Endothelial cell of umbilical vein (primary cell): Measurements from ENCODE around the gene RAMAC. TPM values are rescaled to one million over a fixed set of nuclear protein-coding genes. Genes with fewer than 3 reads are reported as not detected.

ENCODE experiments used
- BruUV-seq: library from RNA; stranded (reverse); fragments of 400-500 nt; replicated peaks from 2 replicates; lab custom pipeline; 2021; lab: Mats Ljungman, UMichigan
- CTCF ChIA-PET: fragments of 300-600, 350-600 bp; sonication (Branson Sonifier 250); formaldehyde crosslinking; loops from one replicate; lab custom pipeline; 2021; ENCODE audit warnings: antibody characterized with exemption, inconsistent platforms; lab: Charles Lee
- POLR2A ChIA-PET: fragments of 300-600, 350-600 bp; sonication (Branson Sonifier 250); formaldehyde crosslinking; loops from one replicate; lab custom pipeline; 2021; ENCODE audit warnings: antibody characterized with exemption, inconsistent platforms; lab: Charles Lee
- DNase-seq: peaks from one replicate; pipeline ENCODE4 v3.0.0-alpha.2; 2011; ENCODE audit warnings: low read depth, low spot score
- FAIRE-seq: peaks from 2 replicates; lab custom pipeline; 2011; peaks lifted over from hg19 to GRCh38; lab: Jason Lieb, UNC
- H2AFZ ChIP-seq: 2 replicates; pipeline ENCODE4 v1.6.0; 2012; ENCODE audit warnings: low read depth, low read length, control low read depth, inconsistent platforms
- H3K27ac ChIP-seq: 2 replicates; pipeline ENCODE4 v1.5.1; 2011; ENCODE audit warnings: low read depth, mild to moderate bottlenecking, control low read depth, low read length, moderate library complexity; ENCODE audit not compliant: insufficient read depth
- H3K27me3 ChIP-seq, 2 experiments: 2 replicates each; pipeline versions ENCODE4 v1.6.0 to v1.6.1; 2011; ENCODE audit warnings: low read length in 2 of 2, mixed read lengths in 1 of 2; ENCODE audit not compliant: control insufficient read depth in 2 of 2, insufficient read depth in 2 of 2
- H3K36me3 ChIP-seq, 2 experiments: 2 replicates in 1 of 2; 3 replicates in 1 of 2; pipeline ENCODE4 v1.5.1; 2011; ENCODE audit warnings: low read length in 2 of 2, mild to moderate bottlenecking in 1 of 2, moderate library complexity in 1 of 2; ENCODE audit not compliant: control insufficient read depth in 2 of 2, insufficient read depth in 2 of 2; ENCODE audit errors: extremely low read depth in 1 of 2
- H3K4me1 ChIP-seq: 3 replicates; pipeline ENCODE4 v1.5.1; 2011; ENCODE audit warnings: mild to moderate bottlenecking, low read length; ENCODE audit not compliant: control insufficient read depth, insufficient read depth; ENCODE audit errors: extremely low read depth
- H3K4me2 ChIP-seq: 2 replicates; pipeline ENCODE4 v1.6.1; 2011; ENCODE audit warnings: low read length, control low read depth, mixed read lengths; ENCODE audit not compliant: insufficient read depth
- H3K4me3 ChIP-seq, 3 experiments: fragments of 200-600 bp in 1 of 3; sonication (generic), shearing (Covaris generic) in 1 of 3; replicated peaks in 1 of 3; 2 replicates each; pipeline ENCODE4 v1.5.1; 2011 to 2016; ENCODE audit warnings: control low read depth in 3 of 3, low read length in 3 of 3, mild to moderate bottlenecking in 2 of 3, inconsistent platforms in 1 of 3, low read depth in 1 of 3, moderate library complexity in 1 of 3; ENCODE audit not compliant: insufficient read depth in 1 of 3
- H3K79me2 ChIP-seq: 2 replicates; pipeline ENCODE4 v1.6.0; 2012; ENCODE audit warnings: low read length, inconsistent platforms; ENCODE audit not compliant: control insufficient read depth, insufficient read depth
- H3K9ac ChIP-seq: replicated peaks from 2 replicates; pipeline ENCODE3; 2011; ENCODE audit warnings: low read length, control low read depth; ENCODE audit not compliant: insufficient read depth; ENCODE audit errors: extremely low read depth
- H3K9me1 ChIP-seq: replicated peaks from 3 replicates; pipeline ENCODE4 v1.6.0; 2011; ENCODE audit warnings: mild to moderate bottlenecking, low read length; ENCODE audit not compliant: control insufficient read depth, insufficient read depth; ENCODE audit errors: extremely low read depth
- H3K9me3 ChIP-seq: replicated peaks from 2 replicates; pipeline ENCODE4 v1.5.1; 2012; ENCODE audit warnings: low read length, inconsistent platforms; ENCODE audit not compliant: control insufficient read depth, insufficient read depth
- H4K20me1 ChIP-seq: replicated peaks from 2 replicates; pipeline ENCODE3; 2011; ENCODE audit warnings: mild to moderate bottlenecking, low read length; ENCODE audit not compliant: control insufficient read depth, insufficient read depth; ENCODE audit errors: extremely low read depth
- CTCF ChIP-seq, 2 donors: IDR thresholded peaks; 1 replicate in 1 of 2; 2 replicates in 1 of 2; pipeline ENCODE4 v1.5.1; 2011; ENCODE audit warnings: low read length in 2 of 2, mild to moderate bottlenecking in 2 of 2, moderate library complexity in 2 of 2, control low read depth in 1 of 2, inconsistent platforms in 1 of 2, low read depth in 1 of 2; ENCODE audit not compliant: insufficient read depth in 1 of 2; ENCODE audit errors: extremely low read depth in 1 of 2
- EZH2 ChIP-seq: IDR thresholded peaks from 2 replicates; pipeline ENCODE4 v1.6.1; 2012; ENCODE audit warnings: borderline replicate concordance, low read depth, mild to moderate bottlenecking, moderate library complexity, low read length, inconsistent platforms; ENCODE audit not compliant: severe bottlenecking
- FOS ChIP-seq: IDR thresholded peaks from 2 replicates; pipeline ENCODE4 v1.6.1; 2011; ENCODE audit warnings: mild to moderate bottlenecking, low read length, moderate library complexity, borderline replicate concordance; ENCODE audit not compliant: insufficient read depth
- GATA2 ChIP-seq: IDR thresholded peaks from 2 replicates; pipeline ENCODE4 v1.7.0; 2011; ENCODE audit warnings: low read depth, mild to moderate bottlenecking, moderate library complexity, mixed read lengths, low read length; ENCODE audit not compliant: insufficient read length, insufficient read depth
- JUN ChIP-seq: IDR thresholded peaks from 2 replicates; pipeline ENCODE4 v1.6.1; 2011; ENCODE audit warnings: borderline replicate concordance, low read depth; ENCODE audit not compliant: insufficient read length, insufficient read depth
- MAX ChIP-seq: IDR thresholded peaks from 2 replicates; pipeline ENCODE4 v1.6.1; 2011; ENCODE audit not compliant: insufficient read depth, insufficient read length
- MYC ChIP-seq: IDR thresholded peaks from one replicate; pipeline ENCODE4 v1.6.1; 2011; ENCODE audit warnings: mild to moderate bottlenecking, low read depth, low read length
- POLR2A ChIP-seq: IDR thresholded peaks from 2 replicates; pipeline ENCODE4 v1.6.1; 2012; ENCODE audit warnings: low read depth, mild to moderate bottlenecking, control low read depth, low read length
- POLR2AphosphoS5 ChIP-seq: IDR thresholded peaks from 2 replicates; pipeline ENCODE4 v1.6.1; 2012; ENCODE audit warnings: low read depth, mild to moderate bottlenecking, control low read depth, low read length, moderate library complexity; ENCODE audit not compliant: insufficient read depth
- dilution Hi-C: fragments of 300-500 bp; cut with MboI; formaldehyde crosslinking; loops from one replicate; pipeline ENCODE4 v1.15.0; 2019; ENCODE audit warnings: low sequenced_read_pairs; ENCODE audit not compliant: extremely low pct_ligation_motif_present
- intact Hi-C: fragments of 100-400 bp; cut with micrococcal nuclease; formaldehyde crosslinking; loops from one replicate; pipeline ENCODE4 v1.10.0; 2022
- polyA plus RNA-seq, 4 experiments: library from polyadenylated mRNA; depleted of rRNA in 3 of 4; stranded (reverse) in 3 of 4; unstranded in 1 of 4; fragments of >200 nt; gene quantifications; 2 replicates each; pipeline versions ENCODE4 v1.2.1 to v1.2.3, GENCODE V29; 2011 to 2012; ENCODE audit warnings: missing spikeins in 1 of 4
- total RNA-seq: library from RNA; stranded (reverse); gene quantifications from 2 replicates; pipeline ENCODE4 v1.2.3, GENCODE V29; 2021

RAMAC gene
- total and polyA plus RNA-seq, 2 donors (not counting 3 experiments of a cell fraction or from before 2014, with no cell fraction given): 12.5 to 14.1 TPM

GRCh38 chr15:82946155-82946701 is 39.8 kb upstream of the RAMAC start:
- BruUV-seq: no TSS peak
- no peak overlapping the region for H2AFZ ChIP-seq
- H3K27ac ChIP-seq: no peak overlapping the region
- H3K9me1 ChIP-seq: no peaks in the 10 kb centered on the region
- ChIA-PET CTCF (interaction anchor here (0.6 to 1.6 kb wide), 2 partner anchors 15 to 18 kb away, joined by 3 read pairs; no protein-coding TSS in a partner anchor), POLR2A (no interaction called here)
- H3K27me3 ChIP-seq: peaks cover 9 to 12% of the 10 kb centered on the region in 2 experiments
- FAIRE-seq: no peak
- dilution Hi-C loops: no loop called here
- no peak overlapping the region for H3K4me3 ChIP-seq
- no peaks in the 10 kb centered on the region for H3K36me3 ChIP-seq
- no peak overlapping the region for H3K9ac ChIP-seq
- DNase-seq: no peak
- H3K4me2 ChIP-seq: no peak overlapping the region
- H3K4me1 ChIP-seq: no peaks in the 10 kb centered on the region
- TF ChIP-seq EZH2 (no peak), POLR2AphosphoS5 (no peak), MYC (no peak), POLR2A (no peak), FOS (no peak), JUN (no peak)
- H3K79me2 ChIP-seq: no peaks in the 10 kb centered on the region
- intact Hi-C loops: no loop called here
- no peaks in the 10 kb centered on the region for H3K9me3 ChIP-seq
- no peaks in the 10 kb centered on the region for H4K20me1 ChIP-seq

GRCh38 chr15:82950295-82950694 is 35.7 kb upstream of the RAMAC start:
- H3K4me3 ChIP-seq: no peak overlapping the region
- H3K27me3 ChIP-seq: peaks cover 16 to 29% of the 10 kb centered on the region in 2 experiments
- H3K9me1 ChIP-seq: no peaks in the 10 kb centered on the region
- H2AFZ ChIP-seq: no peak overlapping the region
- CTCF ChIA-PET: no interaction called here
- H3K9me3 ChIP-seq: no peaks in the 10 kb centered on the region
- H4K20me1 ChIP-seq: no peaks in the 10 kb centered on the region
- intact Hi-C loops (loop anchor here (10.0 kb wide), 1 partner anchor 105 kb away; no protein-coding TSS in a partner anchor), dilution Hi-C loops (no loop called here)
- TF ChIP-seq FOS: no peak
- TF ChIP-seq POLR2A: no peak
- TF ChIP-seq MYC: no peak
- TF ChIP-seq POLR2AphosphoS5: no peak
- TF ChIP-seq EZH2: no peak
- TF ChIP-seq JUN: no peak
- TF ChIP-seq MAX: no peak
- TF ChIP-seq CTCF (IDR thresholded peaks at IDR 0.05; ENCODE audit: extremely low read depth in 1 of 2, insufficient read depth in 1 of 2, low read depth in 1 of 2, low read length in 2 of 2): no peak
- no peak for TF ChIP-seq GATA2
- H3K4me1 ChIP-seq: peaks cover 2% of the 10 kb centered on the region
- no peak overlapping the region for H3K9ac ChIP-seq
- DNase-seq: no peak
- H3K4me2 ChIP-seq: no peak overlapping the region
- POLR2A ChIA-PET: no interaction called here
- no peak overlapping the region for H3K27ac ChIP-seq
- BruUV-seq: no TSS peak
- H3K79me2 ChIP-seq: no peaks in the 10 kb centered on the region
- FAIRE-seq: no peak
- H3K36me3 ChIP-seq: no peaks in the 10 kb centered on the region
